Caco-2 (cell line): ENCODE data around the gene COL19A1. TPM values are rescaled to one million over a fixed set of nuclear protein-coding genes. Genes with fewer than 3 reads are reported as not detected.

Experiments
- BruUV-seq: library from RNA; stranded (reverse); fragments of 400-500 nt; replicated peaks from 2 replicates; lab custom pipeline; 2021; lab: Mats Ljungman, UMichigan
- CTCF ChIA-PET: fragments of 300-600 bp; sonication (Branson Sonifier 250); formaldehyde crosslinking; loops from one replicate; lab custom pipeline; 2022; ENCODE audit warnings: antibody characterized with exemption; lab: Charles Lee
- POLR2A ChIA-PET: fragments of 300-600 bp; sonication (Branson Sonifier 250); formaldehyde crosslinking; loops from one replicate; lab custom pipeline; 2022; ENCODE audit warnings: antibody characterized with exemption; lab: Charles Lee
- DNase-seq, 2 experiments: peaks; one replicate each; pipeline versions ENCODE4 v3.0.0 to v3.0.0-alpha.2; 2020 to 2022
- H3K27me3 ChIP-seq: replicated peaks from 2 replicates; pipeline ENCODE4 v1.6.0; 2011; ENCODE audit warnings: low read length; ENCODE audit not compliant: control insufficient read depth, insufficient read depth
- H3K36me3 ChIP-seq: 2 replicates; pipeline ENCODE4 v1.5.1; 2011; ENCODE audit warnings: low read length; ENCODE audit not compliant: control insufficient read depth, insufficient read depth
- H3K4me1 ChIP-seq: fragments of 250-450 bp; sonication (Bioruptor Pico); 2 replicates; pipeline ENCODE4 v1.5.1; 2020; ENCODE audit warnings: mild to moderate bottlenecking
- H3K4me3 ChIP-seq: 2 replicates; pipeline ENCODE4 v1.5.1; 2011; ENCODE audit warnings: low read depth, mild to moderate bottlenecking, control low read depth, low read length
- H3K9me3 ChIP-seq: fragments of 250-450 bp; sonication (Bioruptor Pico); 2 replicates; pipeline ENCODE4 v1.5.1; 2020; ENCODE audit warnings: mild to moderate bottlenecking, moderate library complexity
- H3K27ac Mint-ChIP-seq: one replicate; pipeline ENCODE4 v1.8.0; 2022; ENCODE audit warnings: mixed read lengths; ENCODE audit not compliant: unreplicated experiment
- H3K27me3 Mint-ChIP-seq: one replicate; pipeline ENCODE4 v1.8.0; 2022; ENCODE audit warnings: mixed read lengths; ENCODE audit not compliant: insufficient read depth, unreplicated experiment
- H3K36me3 Mint-ChIP-seq: one replicate; pipeline ENCODE4 v1.8.0; 2022; ENCODE audit warnings: mild to moderate bottlenecking, mixed read lengths; ENCODE audit not compliant: insufficient read depth, unreplicated experiment
- H3K4me1 Mint-ChIP-seq: one replicate; pipeline ENCODE4 v1.8.0; 2022; ENCODE audit warnings: low read depth, mixed read lengths; ENCODE audit not compliant: unreplicated experiment
- H3K4me3 Mint-ChIP-seq: one replicate; pipeline ENCODE4 v1.8.0; 2022; ENCODE audit warnings: mild to moderate bottlenecking, moderate library complexity, mixed read lengths; ENCODE audit not compliant: unreplicated experiment
- H3K9me3 Mint-ChIP-seq: one replicate; pipeline ENCODE4 v1.8.0; 2022; ENCODE audit warnings: mixed read lengths; ENCODE audit not compliant: unreplicated experiment
- CTCF ChIP-seq, 2 experiments: fragments of 200-600 bp in 1 of 2; IDR thresholded peaks; 1 replicate in 1 of 2; 2 replicates in 1 of 2; pipeline versions ENCODE4 v1.5.1 to v1.8.0; 2011 to 2022; ENCODE audit warnings: antibody characterized with exemption in 1 of 2, control low read depth in 1 of 2, inconsistent platforms in 1 of 2, low read depth in 1 of 2, low read length in 1 of 2, mild to moderate bottlenecking in 1 of 2, moderate library complexity in 1 of 2; ENCODE audit not compliant: insufficient read depth in 1 of 2, severe bottlenecking in 1 of 2, unreplicated experiment in 1 of 2
- intact Hi-C: fragments of 100-400 bp; cut with micrococcal nuclease; formaldehyde crosslinking; loops from one replicate; pipeline ENCODE4 v1.10.0; 2022; ENCODE audit not compliant: unreplicated experiment
- total RNA-seq: library from RNA; stranded (reverse); gene quantifications from 2 replicates; pipeline ENCODE4 v1.2.3, GENCODE V29; 2022

COL19A1 gene
- total RNA-seq, 1 experiment from 2014 or later, result not detected

- Mint-ChIP-seq H3K4me3 (no peak overlapping the region), H3K27me3 (peaks cover 8% of the 10 kb centered on the region), H3K9me3 (no peaks in the 10 kb centered on the region), H3K4me1 (no peaks in the 10 kb centered on the region), H3K27ac (no peak overlapping the region), H3K36me3 (no peaks in the 10 kb centered on the region)
- ChIA-PET POLR2A (no interaction called here), CTCF (no interaction called here)
- no peaks in the 10 kb centered on the region; the same call in 1 of the 2 replicates for H3K27me3 ChIP-seq
- no peak for DNase-seq
- intact Hi-C loops, result no loop called here
- TF ChIP-seq CTCF (IDR thresholded peaks at IDR 0.05; ENCODE audit: insufficient read depth in 1 of 2, low read depth in 1 of 2, low read length in 1 of 2, severe bottlenecking in 1 of 2, unreplicated experiment in 1 of 2), result no peak
- no TSS peak for BruUV-seq
- H3K4me1 ChIP-seq, result no peaks in the 10 kb centered on the region
- H3K9me3 ChIP-seq, result no peaks in the 10 kb centered on the region
- no peak overlapping the region for H3K4me3 ChIP-seq
- no peaks in the 10 kb centered on the region for H3K36me3 ChIP-seq
Observed at GRCh38 chr6:70188202-70188601, 321.8 kb downstream of the COL19A1 start.

- intact Hi-C loops, result no loop called here
- H3K27ac Mint-ChIP-seq, result no peak overlapping the region
- no peaks in the 10 kb centered on the region for H3K4me1 Mint-ChIP-seq
- ChIA-PET POLR2A (no interaction called here), CTCF (no interaction called here)
- no TSS peak for BruUV-seq
- Histone ChIP-seq H3K27me3 (no peaks in the 10 kb centered on the region; the same call in 1 of the 2 replicates), H3K4me1 (no peaks in the 10 kb centered on the region), H3K36me3 (no peaks in the 10 kb centered on the region), H3K4me3 (no peak overlapping the region), H3K9me3 (no peaks in the 10 kb centered on the region)
- no peak overlapping the region for H3K4me3 Mint-ChIP-seq
- H3K9me3 Mint-ChIP-seq, result no peaks in the 10 kb centered on the region
- DNase-seq, result no peak
- H3K36me3 Mint-ChIP-seq, result no peaks in the 10 kb centered on the region
- TF ChIP-seq CTCF (IDR thresholded peaks at IDR 0.05; ENCODE audit: insufficient read depth in 1 of 2, low read depth in 1 of 2, low read length in 1 of 2, severe bottlenecking in 1 of 2, unreplicated experiment in 1 of 2), result no peak
- H3K27me3 Mint-ChIP-seq, result peaks cover 25% of the 10 kb centered on the region
Observed at GRCh38 chr6:70194421-70194820, 328.1 kb downstream of the COL19A1 start.

- Histone ChIP-seq H3K4me3 (no peak overlapping the region), H3K4me1 (no peaks in the 10 kb centered on the region), H3K36me3 (no peaks in the 10 kb centered on the region), H3K27me3 (no peaks in the 10 kb centered on the region; the same call in 1 of the 2 replicates), H3K9me3 (no peaks in the 10 kb centered on the region)
- intact Hi-C loops, result no loop called here
- Mint-ChIP-seq H3K9me3 (no peaks in the 10 kb centered on the region), H3K4me1 (no peaks in the 10 kb centered on the region), H3K36me3 (no peaks in the 10 kb centered on the region), H3K27me3 (peaks cover 21% of the 10 kb centered on the region), H3K27ac (no peak overlapping the region), H3K4me3 (no peak overlapping the region)
- DNase-seq, result no peak
- BruUV-seq, result no TSS peak
- ChIA-PET CTCF (no interaction called here), POLR2A (no interaction called here)
- no peak for TF ChIP-seq CTCF (IDR thresholded peaks at IDR 0.05; ENCODE audit: insufficient read depth in 1 of 2, low read depth in 1 of 2, low read length in 1 of 2, severe bottlenecking in 1 of 2, unreplicated experiment in 1 of 2)
Observed at GRCh38 chr6:70196531-70196930, 330.2 kb downstream of the COL19A1 start.
